GM18526 (cell line): Measurements from ENCODE around the gene OPTC.

Source experiments
- POLR2A ChIP-seq: IDR thresholded peaks from 3 replicates; pipeline ENCODE4 v1.6.1; 2011; ENCODE audit not compliant: insufficient read length; ENCODE audit errors: extremely low read depth

Gene OPTC

DNA sequence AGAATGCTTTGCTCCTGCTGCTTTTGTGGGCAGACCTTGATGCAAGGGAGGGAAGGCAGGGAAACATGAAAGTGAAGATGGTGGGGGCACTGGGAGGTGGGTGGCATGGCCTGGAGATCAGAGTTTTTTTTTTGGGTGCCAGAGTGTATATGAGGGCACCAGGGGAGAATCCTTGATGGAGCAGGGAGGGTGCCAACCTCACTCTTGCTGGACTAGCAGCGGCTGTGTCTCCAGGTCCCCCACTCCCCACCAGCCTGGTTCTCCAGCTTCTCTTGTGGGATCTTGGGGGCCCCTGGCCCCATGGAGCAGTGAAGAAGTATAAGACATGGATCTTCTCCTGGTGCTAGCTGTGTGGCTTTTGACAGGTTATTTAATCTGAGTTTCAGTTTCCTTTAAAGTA is 31.8 kb upstream of the OPTC start:
- no peak for TF ChIP-seq POLR2A

DNA sequence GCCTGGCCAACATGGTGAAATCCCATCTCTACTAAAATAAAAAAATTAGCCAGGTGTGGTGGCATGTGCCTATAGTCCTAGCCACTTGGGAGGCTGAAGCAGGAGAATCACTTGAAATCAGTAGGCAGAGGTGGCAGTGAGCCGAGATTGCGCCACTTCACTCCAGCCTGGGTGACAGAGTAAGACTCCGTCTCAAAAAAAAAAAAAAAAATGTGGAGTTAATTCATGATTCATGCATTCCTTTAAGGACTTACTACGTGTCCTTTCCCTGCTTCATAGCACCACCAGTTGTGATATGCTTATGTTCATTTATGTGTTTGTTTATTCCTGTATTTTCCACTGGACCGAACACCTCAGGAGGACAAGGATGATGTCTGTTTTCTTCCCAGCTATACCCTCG is 31.1 kb upstream of the OPTC start:
- no peak for TF ChIP-seq POLR2A

GRCh38 chr1:203463469-203464062 is 30.4 kb upstream of the OPTC start:
- no peak for TF ChIP-seq POLR2A

DNA sequence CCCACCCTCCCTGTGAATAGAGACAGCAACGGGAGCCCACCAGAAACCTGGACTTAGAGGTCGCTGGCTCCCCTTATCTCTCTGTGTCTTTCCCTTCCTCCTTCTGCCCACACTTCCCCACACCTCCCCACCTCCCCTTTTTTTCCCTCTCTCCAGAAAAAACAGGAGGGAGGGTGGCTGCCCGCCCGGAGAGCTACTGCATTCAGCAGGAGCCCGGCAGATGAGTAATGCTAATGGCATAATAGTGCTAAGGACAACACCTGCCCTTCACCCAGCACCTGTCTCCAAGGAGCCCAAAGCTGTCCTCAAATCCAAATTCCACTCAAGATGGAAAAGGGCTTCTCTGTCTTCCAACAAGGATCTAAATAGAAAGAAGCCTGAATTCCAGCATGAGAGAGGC is 29.7 kb upstream of the OPTC start:
- no peak for TF ChIP-seq POLR2A

DNA sequence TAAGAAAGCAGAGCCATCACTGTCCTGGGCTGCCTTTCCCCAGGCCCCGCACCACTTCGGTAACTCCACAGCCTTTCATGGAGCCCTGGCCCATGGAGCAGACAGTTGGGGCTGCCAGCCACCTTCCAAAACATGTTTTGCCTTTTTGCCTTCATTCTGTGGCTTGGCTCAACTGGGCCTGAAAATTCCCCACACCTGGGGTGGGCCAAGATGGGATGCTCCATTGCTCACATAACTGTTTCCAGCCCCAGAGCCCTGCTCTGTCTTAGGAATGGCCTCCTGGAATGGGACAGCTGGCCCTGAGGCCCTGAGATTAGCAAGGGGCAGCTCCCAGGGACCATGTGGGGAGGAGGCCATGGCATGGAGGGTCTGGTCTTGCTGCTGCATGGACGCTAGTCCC is 29.2 kb upstream of the OPTC start:
- TF ChIP-seq POLR2A = no peak

GRCh38 chr1:203465146-203465798 is 28.7 kb upstream of the OPTC start:
- no peak for TF ChIP-seq POLR2A

DNA sequence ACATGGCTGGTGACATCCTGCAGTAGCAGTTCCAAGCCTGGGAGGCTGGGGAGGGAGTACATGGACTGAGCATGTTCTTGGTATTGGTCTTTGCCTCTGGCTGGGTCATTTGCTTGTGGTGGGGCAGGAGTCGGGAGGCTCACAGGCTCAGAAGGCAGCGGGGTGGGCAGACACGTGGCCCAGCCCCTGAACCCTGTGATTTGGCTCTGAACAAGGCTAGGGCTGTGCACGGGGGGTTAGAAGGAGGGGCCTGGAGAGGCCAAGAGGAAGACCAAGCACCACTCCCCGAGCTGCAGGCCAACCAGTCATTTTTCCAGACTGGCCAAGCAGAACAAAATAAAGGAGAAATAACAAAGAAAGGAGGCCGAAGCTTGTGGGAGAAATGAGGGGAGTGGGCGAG is 28.0 kb upstream of the OPTC start:
- TF ChIP-seq POLR2A = no peak

DNA sequence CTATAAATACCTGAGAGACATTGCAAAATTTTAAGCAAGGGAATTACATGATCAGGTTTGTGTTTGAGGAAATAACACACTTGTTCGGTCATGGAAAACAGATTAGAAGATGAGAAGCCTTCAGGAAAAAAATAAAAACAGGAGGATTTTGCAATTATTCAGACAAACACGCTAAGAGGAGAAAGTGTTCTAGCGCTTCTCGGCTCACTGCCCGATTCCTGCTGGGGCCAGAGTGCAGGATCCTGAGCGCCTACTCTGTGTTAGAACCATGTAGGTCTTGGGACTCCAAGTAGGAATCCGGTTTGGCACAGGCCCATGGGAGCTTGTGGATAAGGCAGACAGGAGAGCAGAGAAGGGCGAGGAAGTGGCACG is 26.4 kb upstream of the OPTC start:
- TF ChIP-seq POLR2A = no peak

- TF ChIP-seq POLR2A = no peak
Measured at GRCh38 chr1:203468326-203468725, 25.6 kb upstream of the OPTC start.

DNA sequence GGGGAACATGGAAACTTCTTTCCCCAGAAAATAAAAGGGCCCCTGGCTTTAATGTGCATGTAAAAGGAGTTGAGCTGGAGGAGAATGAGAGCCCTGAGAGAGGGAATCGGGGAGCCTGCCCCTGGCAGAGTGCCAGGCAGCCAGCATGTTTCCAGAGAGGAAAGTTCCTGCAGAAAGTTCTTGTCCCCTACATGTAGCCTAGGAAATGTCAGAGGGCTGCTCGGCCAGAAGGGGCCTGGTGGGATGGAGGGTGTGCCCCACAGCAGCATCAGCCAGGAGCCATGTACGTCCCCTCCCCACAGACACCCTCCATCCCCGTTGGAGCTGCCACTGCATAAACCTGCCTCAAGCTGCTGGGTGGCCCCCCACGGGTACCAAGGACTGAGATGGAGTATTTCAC is 23.7 kb upstream of the OPTC start:
- TF ChIP-seq POLR2A = no peak

GRCh38 chr1:203471841-203472240 is 22.1 kb upstream of the OPTC start:
- TF ChIP-seq POLR2A = no peak

GRCh38 chr1:203473281-203473680 is 20.7 kb upstream of the OPTC start:
- no peak for TF ChIP-seq POLR2A

- no peak for TF ChIP-seq POLR2A
Measured at GRCh38 chr1:203473781-203474305, 20.1 kb upstream of the OPTC start.

- TF ChIP-seq POLR2A = no peak
Measured at GRCh38 chr1:203475012-203475981, 18.7 kb upstream of the OPTC start, which contains the start of gene PRELP. TSS of gene PRELP (plus strand) at chr1:203475806. CDS start at chr1:203483185, 7,379 bp downstream.

- no peak for TF ChIP-seq POLR2A
Measured at GRCh38 chr1:203476216-203476814, 17.6 kb upstream of the OPTC start.

DNA sequence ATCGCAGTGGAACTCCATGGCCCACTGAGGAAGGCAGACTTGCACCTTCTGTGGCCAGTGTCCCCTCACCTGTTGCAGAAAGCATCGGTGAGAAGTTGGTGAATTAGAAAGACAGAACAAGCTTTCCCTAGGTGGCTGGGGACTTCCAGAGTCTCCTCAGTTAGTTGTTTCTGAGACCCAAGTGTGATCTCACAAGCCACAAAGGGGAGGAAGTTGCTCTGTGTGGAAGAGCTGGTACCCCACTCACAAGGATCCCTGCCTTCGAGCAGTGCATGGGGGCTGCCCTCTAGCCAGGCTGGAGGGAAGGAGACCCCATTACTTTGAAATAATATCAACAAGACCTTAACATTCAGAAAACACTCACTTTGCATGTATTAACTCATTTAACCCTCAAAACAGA is 16.2 kb upstream of the OPTC start:
- TF ChIP-seq POLR2A = no peak

GRCh38 chr1:203478231-203478630 is 15.7 kb upstream of the OPTC start:
- no peak for TF ChIP-seq POLR2A
